ENCODE measurements around the gene INS. TPM values are rescaled to one million over a fixed set of nuclear protein-coding genes. Genes with fewer than 3 reads are reported as not detected.

The INS gene
- total and polyA plus RNA-seq, 5 experiments from 2014 or later, result not detected

GRCh38 chr11:2143477-2143798 lies 17.6 kb downstream of the INS start:
- ATAC-seq, result no peak
- DNase-seq, result no peak
- Mint-ChIP-seq H3K27ac (no peak overlapping the region), H3K36me3 (peaks cover 0 to 2% (median 0%) of the 10 kb centered on the region in 3 donors), H3K9me3 (no peaks in the 10 kb centered on the region), H3K27me3 (peaks cover 23 to 69% (median 50%) of the 10 kb centered on the region in 5 donors), H3K4me1 (peaks cover 2 to 13% (median 11%) of the 10 kb centered on the region in 4 donors), H3K4me3 (peak overlapping the region in 6 of 10 donors; percentile 15 to 62 (median 52))
- POLR2A ChIA-PET, result no interaction called here

DNA sequence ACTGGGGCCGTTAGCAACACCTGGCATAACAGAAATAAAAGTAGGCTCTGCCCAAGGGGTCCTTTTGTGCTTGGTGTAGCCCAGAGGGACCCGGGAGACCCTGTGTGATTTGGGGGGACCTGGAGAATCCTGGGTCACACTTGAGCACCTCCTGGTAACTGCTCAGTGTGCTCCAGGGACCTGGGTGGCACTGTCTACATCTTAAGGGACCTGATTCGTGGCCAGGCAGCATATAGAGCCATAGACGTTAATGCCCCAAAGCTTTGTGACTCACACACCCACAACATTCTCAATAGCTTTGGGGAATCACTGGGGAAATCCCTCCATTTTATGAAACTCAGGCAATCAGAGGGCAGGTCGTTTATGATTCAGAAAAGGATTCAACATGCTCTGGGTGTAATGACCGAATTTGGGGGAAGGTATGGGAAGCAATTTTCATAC lies 18.2 kb downstream of the INS start:
- peak overlapping the region in 5 of 10 donors; percentile 8 to 50 (median 13) for H3K4me3 Mint-ChIP-seq
- H3K9me3 Mint-ChIP-seq, result no peaks in the 10 kb centered on the region
- ATAC-seq (peak in 1 of 2 donors; percentile 39), DNase-seq (no peak)
- H3K27ac Mint-ChIP-seq, result no peak overlapping the region
- peaks cover 0 to 2% (median 0%) of the 10 kb centered on the region in 3 donors for H3K36me3 Mint-ChIP-seq
- POLR2A ChIA-PET, result no interaction called here
- H3K4me1 Mint-ChIP-seq, result peaks cover 4 to 15% (median 12%) of the 10 kb centered on the region in 4 donors
- H3K27me3 Mint-ChIP-seq, result peaks cover 25 to 69% (median 47%) of the 10 kb centered on the region in 5 donors

DNA sequence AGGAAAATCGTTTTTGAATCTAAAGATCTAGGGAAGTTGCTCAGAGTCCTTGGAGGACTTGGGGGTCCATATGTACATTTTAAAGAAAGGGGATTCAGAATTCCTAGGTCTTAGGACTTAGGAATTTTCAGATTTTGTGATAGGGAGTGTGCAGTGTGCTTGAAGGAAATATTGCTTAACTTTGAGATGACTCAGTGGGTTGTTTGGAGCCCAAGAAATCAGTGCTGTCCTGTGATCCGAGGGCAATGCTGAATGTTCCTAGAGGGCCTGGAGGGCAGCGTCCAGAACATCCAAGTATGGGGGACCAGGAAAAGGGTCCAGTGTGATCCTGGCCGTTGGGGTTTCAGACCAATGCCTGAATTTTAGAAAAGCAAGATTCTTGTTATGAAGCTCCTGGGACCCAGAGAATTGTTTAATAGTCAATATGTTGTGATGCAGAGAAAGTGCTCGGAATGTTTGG lies 18.7 kb downstream of the INS start:
- Mint-ChIP-seq H3K4me3 (peak overlapping the region in 1 of 10 donors; percentile 37), H3K27me3 (peaks cover 25 to 69% (median 48%) of the 10 kb centered on the region in 5 donors), H3K4me1 (peaks cover 4 to 18% (median 15%) of the 10 kb centered on the region in 4 donors), H3K36me3 (peaks cover 0 to 4% (median 0%) of the 10 kb centered on the region in 3 donors), H3K9me3 (no peaks in the 10 kb centered on the region), H3K27ac (no peak overlapping the region)
- DNase-seq (no peak), ATAC-seq (no peak)
- POLR2A ChIA-PET, result no interaction called here

GRCh38 chr11:2140411-2141400 lies 20.3 kb downstream of the INS start:
- Mint-ChIP-seq H3K27ac (no peak overlapping the region), H3K27me3 (peaks cover 25 to 69% (median 46%) of the 10 kb centered on the region in 5 donors)

DNA sequence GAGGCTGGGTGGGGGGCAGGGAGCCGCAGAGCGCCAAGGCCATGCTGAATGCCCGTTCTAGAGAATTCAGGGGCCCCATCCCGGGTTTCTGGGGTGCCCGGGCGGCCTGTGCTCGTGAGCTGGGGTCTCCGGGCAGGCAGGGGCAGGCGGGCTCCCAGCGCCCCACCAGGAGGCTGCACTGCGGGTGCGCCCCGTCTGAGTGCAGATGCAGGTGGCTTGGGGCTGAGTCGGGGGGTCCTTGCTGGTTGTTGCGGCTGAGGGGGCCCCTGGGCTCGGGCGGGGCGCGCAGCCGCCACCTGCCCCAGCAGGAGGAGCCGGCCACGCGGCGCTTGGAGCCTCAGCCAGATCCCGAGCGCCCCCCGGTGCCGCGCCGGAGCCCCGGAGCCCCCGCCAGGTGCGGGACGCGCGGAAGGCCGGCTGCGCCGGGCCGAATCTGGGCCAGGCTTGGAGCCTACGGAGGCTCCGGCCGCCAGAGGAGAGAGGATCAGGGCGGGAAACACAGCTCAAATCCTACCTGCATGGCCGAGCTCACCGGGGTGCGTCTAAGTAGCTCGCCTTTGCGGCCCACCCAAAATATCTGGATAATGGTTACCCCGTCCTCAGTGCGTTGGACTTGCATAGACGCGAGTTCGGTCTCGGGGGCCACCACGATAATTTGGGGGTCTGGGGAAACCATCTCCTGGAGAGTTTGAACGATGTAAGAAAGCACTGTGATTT lies 21.2 kb downstream of the INS start:
- POLR2A ChIA-PET, result no interaction called here
- peaks cover 0 to 6% (median 0%) of the 10 kb centered on the region in 3 donors for H3K36me3 Mint-ChIP-seq
- H3K27me3 Mint-ChIP-seq, result peaks cover 25 to 70% (median 43%) of the 10 kb centered on the region in 5 donors
- H3K4me1 Mint-ChIP-seq, result peaks cover 8 to 23% (median 17%) of the 10 kb centered on the region in 4 donors
- H3K27ac Mint-ChIP-seq, result no peak overlapping the region
- H3K4me3 Mint-ChIP-seq, result peak overlapping the region in 5 of 10 donors; percentile 22 to 65 (median 46)
- DNase-seq (no peak), ATAC-seq (no peak)
- H3K9me3 Mint-ChIP-seq, result no peaks in the 10 kb centered on the region

More at GRCh38 chr11:2140411-2141400, 20.3 kb downstream of the INS start:
- ATAC-seq (no peak), DNase-seq (no peak)
- Mint-ChIP-seq H3K9me3 (no peaks in the 10 kb centered on the region), H3K36me3 (peaks cover 0 to 6% (median 0%) of the 10 kb centered on the region in 3 donors), H3K4me3 (peak overlapping the region in 4 of 10 donors; percentile 11 to 62 (median 18)), H3K4me1 (peaks cover 8 to 24% (median 17%) of the 10 kb centered on the region in 4 donors)
- POLR2A ChIA-PET, result no interaction called here

DNA sequence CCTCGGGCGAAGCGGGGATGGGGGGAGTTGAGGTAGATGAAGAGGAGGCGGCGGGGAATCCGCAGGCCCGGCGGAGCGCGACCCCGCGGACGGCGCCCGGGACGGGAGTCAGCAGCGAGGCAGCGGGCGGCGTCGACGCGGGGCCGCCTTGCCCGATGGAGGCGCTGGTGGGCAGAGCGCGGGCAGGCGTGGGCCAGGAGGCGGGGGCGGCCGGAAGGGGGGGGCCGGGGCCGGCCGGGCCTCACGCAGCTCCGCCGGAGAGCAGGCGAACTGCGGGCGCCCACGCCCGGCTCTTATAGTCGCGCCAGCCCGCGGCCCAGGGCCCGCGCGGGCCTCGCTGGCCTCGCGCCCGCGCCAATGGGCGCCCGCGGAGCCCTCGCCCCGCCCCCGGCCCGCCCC lies 21.9 kb downstream of the INS start, which contains the start of gene IGF2:
Gene IGF2 (minus strand): TSS at position 267 of the 399 bp plus-strand sequence. CDS start 3,866 bp downstream, outside the sequence.
- H3K27ac Mint-ChIP-seq, result peak within 1 kb of the TSS in 1 of 10 donors; percentile 48
- peaks cover 8 to 21% (median 17%) of the 10 kb centered on the region in 4 donors for H3K4me1 Mint-ChIP-seq
- ATAC-seq (peak; percentile 40 to 49), DNase-seq (no peak)
- peaks cover 25 to 73% (median 43%) of the 10 kb centered on the region in 5 donors for H3K27me3 Mint-ChIP-seq
- peaks cover 0 to 6% (median 0%) of the 10 kb centered on the region in 3 donors for H3K36me3 Mint-ChIP-seq
- no peaks in the 10 kb centered on the region for H3K9me3 Mint-ChIP-seq
- H3K4me3 Mint-ChIP-seq, result peak within 1 kb of the TSS; percentile 76 to 92 (median 84)
- POLR2A ChIA-PET, result no interaction called here

GRCh38 chr11:2138431-2139122 lies 22.4 kb downstream of the INS start:
- POLR2A ChIA-PET, result interaction anchor here (0.6 kb wide), 2 partner anchors 25 to 1012 kb away, joined by 3 to 4 read pairs; no protein-coding TSS in a partner anchor
- Mint-ChIP-seq H3K36me3 (peaks cover 0 to 6% (median 0%) of the 10 kb centered on the region in 3 donors), H3K9me3 (no peaks in the 10 kb centered on the region), H3K27me3 (peaks cover 24 to 78% (median 46%) of the 10 kb centered on the region in 5 donors), H3K27ac (peak overlapping the region in 1 of 10 donors; percentile 48), H3K4me1 (peaks cover 8 to 20% (median 16%) of the 10 kb centered on the region in 4 donors), H3K4me3 (peak overlapping the region; percentile 76 to 92 (median 84))
- ATAC-seq, result peak; percentile 28 to 44
- no peak for DNase-seq

GRCh38 chr11:2138068-2138430 lies 23.0 kb downstream of the INS start:
- H3K27ac Mint-ChIP-seq, result no peak overlapping the region
- peak overlapping the region in 9 of 10 donors; percentile 76 to 92 (median 85) for H3K4me3 Mint-ChIP-seq
- H3K36me3 Mint-ChIP-seq, result peaks cover 0 to 6% (median 0%) of the 10 kb centered on the region in 3 donors
- H3K27me3 Mint-ChIP-seq, result peaks cover 21 to 78% (median 48%) of the 10 kb centered on the region in 5 donors
- no peaks in the 10 kb centered on the region for H3K9me3 Mint-ChIP-seq
- peak in 1 of 2 donors; percentile 23 for ATAC-seq
- peaks cover 7 to 18% (median 14%) of the 10 kb centered on the region in 4 donors for H3K4me1 Mint-ChIP-seq
- no peak for DNase-seq
- POLR2A ChIA-PET, result interaction anchor here (0.6 kb wide), 2 partner anchors 25 to 1012 kb away, joined by 3 to 4 read pairs; no protein-coding TSS in a partner anchor

GRCh38 chr11:2137202-2138067 lies 23.6 kb downstream of the INS start:
- no peak overlapping the region for H3K27ac Mint-ChIP-seq
- peaks cover 6 to 17% (median 9%) of the 10 kb centered on the region in 4 donors for H3K4me1 Mint-ChIP-seq
- no peaks in the 10 kb centered on the region for H3K9me3 Mint-ChIP-seq
- peaks cover 17 to 78% (median 47%) of the 10 kb centered on the region in 5 donors for H3K27me3 Mint-ChIP-seq
- DNase-seq (no peak), ATAC-seq (peak; percentile 22 to 24)
- POLR2A ChIA-PET, result interaction anchor here (0.6 kb wide), 1 partner anchor 1011 kb away, joined by 4 read pairs; no protein-coding TSS in a partner anchor
- H3K36me3 Mint-ChIP-seq, result peaks cover 0 to 4% (median 0%) of the 10 kb centered on the region in 3 donors
- peak overlapping the region; percentile 36 to 78 (median 60) for H3K4me3 Mint-ChIP-seq

DNA sequence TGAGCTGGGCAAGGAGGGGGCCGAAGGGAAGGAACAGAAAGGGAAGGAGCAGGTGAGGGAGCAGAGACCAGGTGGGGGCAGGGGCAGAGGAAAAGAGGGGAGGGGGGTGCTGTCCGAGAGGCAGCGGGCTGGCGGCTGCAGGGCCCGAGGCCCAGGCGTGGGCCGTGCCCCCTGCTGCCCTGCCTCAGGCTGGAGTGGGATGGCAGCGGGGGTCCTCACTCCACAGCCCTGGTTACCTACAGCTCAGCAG lies 24.1 kb downstream of the INS start:
- Mint-ChIP-seq H3K36me3 (peaks cover 0 to 4% (median 0%) of the 10 kb centered on the region in 3 donors), H3K4me1 (peaks cover 6 to 17% (median 7%) of the 10 kb centered on the region in 4 donors), H3K27me3 (peaks cover 14 to 78% (median 45%) of the 10 kb centered on the region in 5 donors), H3K4me3 (peak overlapping the region in 6 of 10 donors; percentile 18 to 78 (median 50)), H3K27ac (no peak overlapping the region), H3K9me3 (no peaks in the 10 kb centered on the region)
- POLR2A ChIA-PET, result no interaction called here
- no peak for DNase-seq
- ATAC-seq, result no peak

Measured in naive thymus-derived CD8-positive, alpha-beta T cell (primary cell).